ELR (cell line): Measurements from ENCODE around the gene BTBD9.
"Not testable (repeated sequence)": the region's sequence is repeated elsewhere in the genome, so short reads cannot be mapped to it uniquely, and the experiment has no call there.

Source experiments
- DNase-seq: peaks from one replicate; pipeline ENCODE4 v3.0.0-alpha.2; 2015; ENCODE audit warnings: low read depth

The BTBD9 gene

DNA sequence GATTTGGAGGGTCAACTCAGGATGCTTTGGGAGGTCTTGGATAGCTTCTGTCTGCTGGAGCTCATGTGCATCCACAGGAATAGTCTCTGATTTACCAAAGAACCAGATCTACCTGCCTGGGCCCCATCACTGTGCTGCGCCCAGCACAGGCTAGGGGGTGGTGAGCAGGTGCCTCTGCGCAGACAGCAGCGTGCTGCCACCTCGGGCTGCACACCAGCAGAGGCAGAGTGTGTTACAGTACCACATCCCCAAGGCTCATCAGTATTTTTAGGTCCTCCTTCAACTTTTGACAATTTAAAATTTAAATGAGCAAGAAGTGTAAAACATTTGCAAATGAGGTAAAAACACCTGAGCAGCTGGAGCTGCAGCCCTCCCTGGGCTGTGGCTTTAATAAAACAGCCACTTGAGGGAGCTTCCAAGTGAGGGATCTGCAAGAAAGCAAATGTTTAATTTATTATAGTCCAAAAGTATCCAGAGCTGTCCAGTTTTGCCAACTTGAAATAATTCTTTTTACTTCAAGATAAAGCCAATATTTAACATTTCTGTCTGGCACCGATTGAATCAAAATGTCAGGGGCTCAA, 495.3 kb downstream of the BTBD9 start:
- DNase-seq = no peak

DNA sequence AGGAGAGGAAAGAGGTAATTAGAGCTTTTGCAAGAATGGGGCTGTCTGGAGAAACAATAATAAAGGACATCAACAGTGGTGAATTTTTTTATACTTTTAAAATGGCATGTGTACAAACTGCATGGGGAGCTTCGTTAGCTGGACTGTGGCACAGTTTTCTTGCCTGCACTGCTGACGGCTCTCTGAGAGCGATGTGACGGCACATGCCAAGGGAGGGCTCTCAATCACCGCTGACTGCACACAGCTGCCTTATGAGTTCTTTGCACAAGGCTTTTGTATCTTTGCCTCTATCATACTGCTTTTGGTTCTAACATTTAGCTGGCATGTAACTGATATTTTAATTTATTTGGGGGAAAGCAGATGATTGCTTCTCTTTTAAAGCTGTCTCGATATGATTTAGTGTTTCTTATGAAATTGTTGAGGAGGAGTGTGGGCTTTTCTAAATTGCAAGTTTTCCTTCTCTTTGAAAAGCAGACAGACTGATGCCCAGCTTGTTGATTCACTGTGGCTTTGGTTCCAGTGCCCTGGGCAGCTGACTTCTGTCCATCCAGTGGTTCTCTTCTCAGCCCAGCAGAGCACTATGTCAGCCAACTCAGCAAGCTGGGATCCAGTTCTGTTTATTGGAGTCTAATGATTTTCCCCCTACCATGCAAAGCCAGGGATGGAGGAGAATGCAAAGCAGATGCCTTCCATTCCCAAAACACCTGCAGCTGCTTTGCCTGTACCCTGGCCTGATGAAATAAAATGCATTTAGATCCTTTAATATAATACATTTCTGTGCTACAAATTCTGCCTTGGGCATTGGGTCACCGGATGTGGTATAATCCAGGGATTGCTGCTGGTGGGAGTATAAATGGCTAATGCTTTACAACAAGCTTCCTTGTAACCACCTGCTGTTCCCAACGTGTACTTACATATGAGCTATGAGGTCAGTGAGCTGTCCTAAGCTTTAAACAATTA, 496.3 kb downstream of the BTBD9 start:
- no peak for DNase-seq

DNA sequence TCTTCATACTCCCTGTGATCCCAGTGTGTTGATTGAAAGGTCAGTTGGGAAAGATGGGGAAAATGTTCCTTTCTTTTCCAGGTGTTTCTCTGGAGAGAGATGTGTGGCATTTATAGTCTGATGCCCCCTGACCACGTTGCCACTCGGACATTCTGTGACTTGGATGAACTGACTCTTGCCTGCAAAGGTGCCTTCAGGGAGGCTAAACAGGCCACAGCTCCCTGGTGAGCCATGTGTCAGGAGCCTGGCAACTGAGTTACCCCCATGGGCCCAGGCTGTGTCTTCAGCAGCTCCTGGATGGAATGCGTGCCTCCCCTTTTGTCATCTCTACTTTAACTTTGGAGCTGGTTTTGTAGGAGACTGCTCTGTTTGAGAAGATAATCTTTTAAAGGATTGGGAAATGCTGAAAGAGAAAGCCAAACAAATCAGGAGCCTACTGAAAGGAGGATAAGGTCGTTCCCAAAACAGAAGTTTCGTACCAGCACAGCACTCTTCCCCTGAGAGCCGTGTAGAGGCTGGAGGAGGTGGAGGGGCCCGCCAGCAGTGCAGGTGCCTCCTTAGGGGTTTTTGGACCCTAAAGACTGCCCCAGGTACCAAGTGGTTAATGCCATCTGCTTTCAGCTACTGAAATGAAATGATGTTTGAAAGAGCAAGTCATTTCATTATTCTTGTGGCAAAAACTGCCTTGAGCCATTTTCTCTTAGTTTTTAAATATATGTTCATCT, 497.4 kb downstream of the BTBD9 start:
- no peak for DNase-seq

DNA sequence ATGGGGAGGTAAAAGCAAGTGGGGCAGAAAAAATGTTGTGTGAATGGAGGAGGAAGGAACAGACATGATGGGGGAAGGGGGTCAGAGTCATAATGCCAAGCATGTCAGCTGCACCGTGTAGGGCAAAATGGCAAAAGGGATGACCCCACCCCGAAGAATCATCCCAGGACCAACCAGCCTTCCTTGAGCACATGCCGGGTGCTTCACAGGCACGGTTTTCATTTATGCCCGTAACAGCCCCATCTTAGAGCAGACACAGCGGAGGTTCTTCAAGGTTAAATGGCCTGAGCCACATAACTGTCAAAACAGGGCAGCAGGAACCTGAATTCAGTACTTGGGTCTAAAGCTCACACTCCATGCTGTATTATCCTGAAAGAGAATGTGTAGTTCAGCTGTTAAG, 498.0 kb downstream of the BTBD9 start:
- no peak for DNase-seq

DNA sequence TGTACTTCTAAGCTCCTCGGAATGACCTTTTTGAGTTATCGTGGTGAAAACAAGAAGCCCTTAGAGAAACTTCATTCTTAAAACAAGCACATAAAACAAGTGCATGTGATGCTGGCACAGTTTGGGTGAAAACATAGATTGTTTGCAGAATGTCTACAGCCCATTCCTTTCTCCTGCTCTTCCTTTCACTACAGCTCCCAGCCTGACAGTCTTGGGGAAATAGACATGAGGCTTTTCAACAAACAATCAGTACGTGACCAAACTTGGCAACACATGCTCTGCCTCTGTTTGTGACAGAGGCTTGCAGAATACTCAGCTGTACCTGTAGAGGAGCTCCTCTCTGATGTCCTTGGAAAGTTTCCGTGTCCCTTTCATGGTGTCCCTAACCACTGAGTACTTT, 498.6 kb downstream of the BTBD9 start:
- no peak for DNase-seq

DNA sequence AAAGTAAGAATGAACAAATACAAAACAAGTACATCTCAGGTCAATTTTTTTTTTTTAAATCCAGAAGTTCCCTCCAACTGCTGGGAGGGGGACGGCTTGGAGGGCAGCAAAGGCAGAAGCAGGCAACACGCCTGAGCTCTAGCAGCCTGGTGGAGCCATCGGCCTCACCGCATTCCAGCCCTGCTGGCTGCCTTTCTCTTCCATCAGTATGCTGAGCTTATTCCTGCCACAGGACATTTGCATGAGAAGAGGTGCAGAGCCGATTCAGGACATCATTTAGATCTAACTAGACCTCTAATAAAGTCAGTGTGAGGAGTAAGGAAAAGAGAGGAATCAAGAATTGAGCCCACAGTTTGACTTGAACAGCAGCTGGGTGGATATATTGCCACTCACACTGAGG, 501.4 kb downstream of the BTBD9 start:
- DNase-seq = no peak

DNA sequence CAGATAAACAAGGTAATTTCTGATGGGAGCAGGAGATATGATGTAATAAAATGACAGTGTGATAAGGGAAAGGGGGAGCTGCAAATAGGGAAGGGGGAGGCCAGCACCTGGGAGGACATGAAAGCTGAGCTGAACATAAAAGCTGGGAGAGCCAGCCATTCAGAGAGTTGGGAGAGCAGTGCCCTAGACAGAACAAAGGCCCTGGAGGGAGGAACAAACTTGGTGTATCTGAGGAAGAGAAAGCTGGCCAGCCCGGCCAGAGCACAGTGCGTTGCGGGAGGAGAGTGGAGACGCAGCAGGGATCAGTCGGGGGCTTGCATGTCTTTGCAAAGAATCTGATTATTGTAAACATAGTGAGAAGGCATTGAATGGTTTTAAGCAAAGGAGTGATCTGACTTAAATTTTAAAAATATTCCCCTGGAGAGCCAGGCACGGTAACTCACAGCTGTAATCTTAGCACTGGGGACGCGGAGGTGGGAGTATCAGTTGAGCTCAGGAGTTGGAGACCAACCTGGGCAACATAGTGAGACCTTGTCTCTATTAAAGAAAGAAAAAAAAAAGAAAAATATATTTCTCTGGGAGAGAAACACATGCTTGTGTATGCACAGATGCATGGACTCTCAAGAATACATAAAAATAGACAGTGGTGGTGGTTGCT, 502.0 kb downstream of the BTBD9 start:
- no peak for DNase-seq

DNA sequence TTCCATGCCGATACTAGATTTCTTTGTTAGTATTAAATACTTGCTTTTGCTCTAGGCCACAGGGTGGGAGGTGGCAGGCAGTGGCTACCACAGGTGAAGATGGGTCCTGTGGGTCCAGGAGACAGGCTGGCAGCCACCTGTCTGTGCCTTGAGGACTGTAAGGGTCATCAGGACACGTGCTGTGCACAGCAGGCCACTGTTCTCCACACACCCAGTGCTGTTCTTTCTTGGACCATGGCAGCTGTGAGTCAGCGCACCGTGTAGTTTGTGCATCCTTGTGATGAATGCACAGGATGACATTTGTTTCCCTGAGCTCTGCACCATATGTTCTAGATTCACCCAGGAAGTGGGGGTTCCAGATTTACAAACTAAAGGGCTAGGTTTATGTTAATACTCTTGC, 503.2 kb downstream of the BTBD9 start:
- peak; percentile 24 for DNase-seq

DNA sequence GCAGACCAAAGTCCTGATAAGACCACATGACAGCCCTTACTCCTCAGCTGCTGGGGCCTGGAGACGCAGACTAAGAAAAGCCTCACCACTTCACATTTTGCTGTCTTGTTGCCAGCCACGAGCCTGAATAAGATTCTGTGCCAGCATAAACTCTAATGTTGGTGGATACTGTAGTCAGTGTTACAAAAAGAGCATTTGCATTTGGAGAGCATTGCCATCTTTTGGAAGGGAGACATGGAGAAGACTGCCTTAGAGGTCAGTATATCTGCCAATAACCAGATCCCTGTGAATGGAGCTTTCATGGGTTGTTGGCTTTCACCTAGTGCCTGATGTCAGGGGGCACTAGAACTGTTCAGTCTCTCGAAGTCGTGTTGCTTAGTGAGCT, 505.0 kb downstream of the BTBD9 start:
- DNase-seq = no peak

DNA sequence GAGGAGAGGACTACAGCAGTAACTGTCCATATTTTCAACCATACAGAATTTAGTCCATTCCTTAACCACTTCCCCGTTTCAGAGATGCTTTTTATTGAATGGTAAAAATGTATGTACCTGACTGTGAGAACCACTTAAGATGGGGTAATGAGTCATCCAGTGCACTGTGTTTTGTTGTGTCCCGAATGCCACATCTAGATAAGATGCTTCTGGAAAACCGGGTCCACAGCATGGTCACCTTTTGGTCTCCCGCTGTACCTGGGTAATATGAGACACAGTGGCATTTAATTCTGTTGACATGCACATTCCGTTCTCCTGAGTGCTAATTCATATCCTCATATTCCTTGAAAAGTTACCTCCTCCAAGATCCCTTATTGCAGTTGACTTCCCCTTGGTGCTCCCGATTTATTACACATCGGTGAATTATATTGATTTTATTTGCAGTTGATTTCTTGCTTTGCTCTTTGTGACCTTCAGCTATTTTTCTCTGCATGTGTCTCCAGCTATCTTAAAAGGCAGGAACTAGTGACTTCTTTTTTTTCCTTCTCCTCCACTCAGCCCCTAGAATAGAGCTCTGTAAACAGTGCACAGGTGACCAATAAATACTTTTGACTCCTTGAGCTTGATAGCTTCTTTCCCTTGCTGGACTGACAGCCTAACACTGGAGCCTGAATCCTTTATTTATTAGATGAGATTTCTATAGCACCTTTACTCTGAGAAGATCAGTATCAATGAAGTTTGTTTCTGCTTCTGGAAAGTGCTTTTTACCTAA, 505.6 kb downstream of the BTBD9 start:
- no peak for DNase-seq

DNA sequence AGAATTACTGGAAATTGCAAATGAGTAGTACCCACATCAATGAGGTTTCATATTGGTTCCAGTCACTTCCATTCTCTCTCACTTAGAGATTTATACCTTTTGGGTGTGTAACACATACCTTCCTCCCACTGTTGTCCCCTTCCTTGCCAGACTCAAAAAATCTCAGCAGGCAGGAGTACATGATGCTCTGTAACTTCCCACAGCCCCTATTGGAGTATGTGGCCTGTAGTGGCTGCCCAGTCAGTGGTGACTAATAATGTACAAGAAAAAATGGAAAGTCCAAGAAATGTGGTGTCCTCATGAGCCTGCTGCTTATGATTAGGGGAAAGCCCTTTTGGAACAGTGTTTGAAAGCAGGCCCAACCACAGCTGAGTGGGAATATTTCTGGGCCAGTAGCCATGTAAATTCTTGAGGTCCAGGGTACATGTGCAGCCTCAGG, 508.2 kb downstream of the BTBD9 start:
- peak; percentile 88 for DNase-seq

DNA sequence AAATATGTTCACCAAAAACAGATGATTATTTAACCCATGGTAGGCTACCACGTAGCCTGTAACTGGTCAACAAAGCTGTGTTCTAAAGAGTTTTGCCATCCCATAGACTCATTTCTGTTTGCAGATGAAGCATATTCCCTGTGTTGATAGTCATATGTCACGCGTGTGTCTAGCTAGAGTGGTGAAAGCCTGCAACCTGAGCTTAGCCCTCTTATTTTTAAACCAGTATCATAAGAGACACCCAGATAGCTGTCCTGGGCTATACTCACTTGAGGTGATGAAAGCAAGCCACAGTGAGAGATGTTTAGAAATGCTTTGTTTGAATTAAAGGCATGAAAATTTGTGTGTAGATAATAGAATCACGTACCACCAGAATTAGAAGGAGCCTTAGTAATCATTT, 512.4 kb downstream of the BTBD9 start:
- DNase-seq = no peak

DNA sequence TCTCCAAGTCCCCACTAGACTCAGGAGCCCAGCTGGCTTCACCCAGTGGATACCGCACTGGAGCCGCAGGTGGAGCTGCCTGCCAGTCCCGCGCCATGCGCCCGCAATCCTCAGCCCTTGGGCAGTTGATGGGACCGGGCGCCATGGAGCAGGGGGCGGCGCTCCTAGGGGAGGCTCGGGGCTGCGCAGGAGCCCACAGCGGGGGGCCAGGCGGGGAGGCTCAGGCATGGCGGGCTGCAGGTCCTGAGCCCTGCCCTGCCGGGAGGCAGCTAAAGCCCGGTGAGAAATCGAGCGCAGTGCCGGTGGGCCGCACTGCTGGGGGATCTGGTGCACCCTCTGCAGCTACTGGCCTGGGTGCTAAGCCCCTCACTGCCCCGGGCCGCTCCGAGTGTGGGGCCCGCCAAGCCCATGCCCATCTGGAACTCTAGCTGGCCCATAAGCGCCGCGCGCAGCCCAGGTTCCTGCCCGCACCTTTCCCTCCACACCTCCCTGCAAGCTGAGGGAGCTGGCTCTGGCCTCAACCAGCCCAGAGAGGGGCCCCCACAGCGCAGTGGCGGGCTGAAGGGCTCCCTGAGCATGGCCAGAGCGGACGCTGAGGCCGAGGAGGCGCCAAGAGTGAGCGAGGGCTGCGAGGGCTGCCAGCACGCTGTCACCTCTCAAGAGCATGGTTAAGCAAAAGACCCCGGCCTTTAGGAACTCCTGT, 515.4 kb downstream of the BTBD9 start:
- DNase-seq = not testable (repeated sequence)

DNA sequence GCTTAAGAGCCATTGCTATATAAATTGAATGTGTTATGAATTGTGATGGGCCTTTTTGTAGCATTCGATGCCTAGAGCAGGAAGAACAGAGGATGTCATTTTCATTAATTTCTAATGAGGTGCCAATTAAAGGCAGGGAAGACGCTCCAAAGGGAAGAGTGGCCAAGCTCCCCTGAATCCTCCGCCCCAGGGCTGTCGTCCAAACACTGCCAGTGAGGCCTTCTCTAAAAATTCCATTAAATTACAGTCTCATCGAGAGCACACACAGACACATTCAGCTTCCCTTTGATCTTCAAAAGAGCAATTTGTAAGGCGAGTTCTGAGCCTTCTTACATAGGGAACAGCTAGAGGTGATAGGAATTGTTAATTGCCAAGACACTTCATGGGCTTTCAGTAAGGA, 520.2 kb downstream of the BTBD9 start:
- DNase-seq = no peak

DNA sequence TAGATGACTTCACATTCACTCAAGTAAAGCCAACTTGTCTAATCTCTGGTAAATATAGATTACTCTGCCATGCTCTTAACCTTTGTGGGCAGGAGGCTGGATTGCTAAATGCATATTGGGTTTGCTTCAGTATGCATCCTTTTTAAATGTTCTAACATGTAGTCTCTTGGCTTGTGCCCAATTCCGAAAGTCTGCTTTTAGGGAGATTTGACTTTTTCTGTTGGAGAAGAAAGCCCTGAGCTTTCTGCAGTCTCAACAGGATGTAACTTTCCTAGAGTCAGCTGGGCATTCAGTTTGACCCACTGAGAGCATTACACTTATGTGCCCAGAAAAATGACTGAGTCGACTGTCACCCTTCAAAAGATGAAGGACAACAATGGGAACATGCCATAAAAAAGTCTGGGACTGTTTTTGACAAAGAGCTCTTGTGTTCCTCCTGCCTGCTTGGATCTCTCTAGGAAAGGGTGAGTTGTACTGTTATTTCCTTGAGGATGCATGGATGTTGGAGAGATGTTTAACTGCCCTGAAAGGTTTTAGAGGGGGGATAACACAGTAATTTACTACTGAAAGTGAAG, 520.9 kb downstream of the BTBD9 start:
- DNase-seq = no peak
